Fibroblast of gingiva (primary cell): ENCODE data around the gene KRTAP3-1.

Source experiments
- DNase-seq: peaks from one replicate; pipeline ENCODE4 v3.0.0-alpha.2; 2011; ENCODE audit warnings: low read depth

Gene KRTAP3-1

GRCh38 chr17:40978575-40979151 lies 30.3 kb downstream of the KRTAP3-1 start:
- DNase-seq: no peak

DNA sequence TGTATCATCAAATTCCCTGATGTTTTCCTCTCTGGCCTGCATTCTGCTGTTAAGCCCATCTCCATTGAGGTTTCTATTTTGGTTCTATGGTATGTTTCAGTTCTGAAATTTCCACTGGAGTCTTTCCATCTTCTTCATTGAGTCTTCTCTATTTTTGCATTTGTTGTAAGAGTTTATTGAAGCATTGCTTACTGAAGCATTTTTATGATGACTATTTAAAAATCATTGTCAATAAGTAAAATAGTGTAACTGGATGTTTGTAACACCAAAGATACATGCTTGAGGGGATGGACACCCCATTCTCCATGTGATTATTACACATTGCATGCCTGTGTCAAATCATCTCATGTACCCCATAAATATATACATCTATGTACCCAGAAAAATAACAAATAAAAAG lies 33.4 kb downstream of the KRTAP3-1 start:
- DNase-seq: no peak

- DNase-seq: no peak
Observed at GRCh38 chr17:40974366-40974765, 34.6 kb downstream of the KRTAP3-1 start.

GRCh38 chr17:40967582-40967981 lies 41.3 kb downstream of the KRTAP3-1 start:
- DNase-seq: no peak

- DNase-seq: no peak
Observed at GRCh38 chr17:40966848-40967247, 42.1 kb downstream of the KRTAP3-1 start, which contains the start of gene KRT39. Gene KRT39, minus strand, starts transcription at chr17:40966948. Its CDS starts 92 bp downstream, at chr17:40966856.

GRCh38 chr17:40963838-40964237 lies 45.1 kb downstream of the KRTAP3-1 start:
- no peak for DNase-seq

GRCh38 chr17:40962059-40962561 lies 46.8 kb downstream of the KRTAP3-1 start:
- DNase-seq: no peak

- DNase-seq: no peak
Observed at GRCh38 chr17:40961591-40961990, 47.3 kb downstream of the KRTAP3-1 start.

GRCh38 chr17:40960144-40960543 lies 48.8 kb downstream of the KRTAP3-1 start:
- DNase-seq: no peak
